CD4-positive, alpha-beta T cell treated with Interleukin-15 for 4 hours (primary cell): ENCODE data around the gene BACE1-AS.
"Not testable (repeated sequence)": the region's sequence is repeated elsewhere in the genome, so short reads cannot be mapped to it uniquely, and the experiment has no call there.

Experiments used
- DNase-seq: peaks from one replicate; pipeline ENCODE4 v3.0.0-alpha.2; 2020; ENCODE audit warnings: low spot score

The BACE1-AS gene

GRCh38 chr11:117327255-117327566, 36.1 kb downstream of the BACE1-AS start:
- not testable (repeated sequence) for DNase-seq

- DNase-seq, result peak; percentile 95
Observed at GRCh38 chr11:117327567-117328374, 36.6 kb downstream of the BACE1-AS start, which contains the start of gene CEP164. Gene CEP164 (plus strand): TSS chr11:117327854. CDS start chr11:117338587, 10,733 bp downstream.

GRCh38 chr11:117328375-117329010, 37.3 kb downstream of the BACE1-AS start:
- DNase-seq, result peak; percentile 9

- DNase-seq, result no peak
Observed at GRCh38 chr11:117332843-117333242, 41.7 kb downstream of the BACE1-AS start.

GRCh38 chr11:117333917-117334316, 42.8 kb downstream of the BACE1-AS start:
- no peak for DNase-seq

- DNase-seq, result no peak
Observed at GRCh38 chr11:117334896-117335295, 43.8 kb downstream of the BACE1-AS start.

- DNase-seq, result no peak
Observed at GRCh38 chr11:117335399-117335798, 44.3 kb downstream of the BACE1-AS start.

- DNase-seq, result no peak
Observed at GRCh38 chr11:117337076-117337475, 45.9 kb downstream of the BACE1-AS start.
